ENCODE measurements around the gene DAB1.

The DAB1 gene

GRCh38 chr1:57311006-57311405 is 112.9 kb downstream of the DAB1 start:
- no peak for DNase-seq

- no peak for DNase-seq
Measured at GRCh38 chr1:57309630-57310029, 114.2 kb downstream of the DAB1 start.

GRCh38 chr1:57307392-57308170 is 116.3 kb downstream of the DAB1 start:
- DNase-seq: peak; percentile 66

- no peak for DNase-seq
Measured at GRCh38 chr1:57304591-57304990, 119.3 kb downstream of the DAB1 start.

- DNase-seq: no peak
Measured at GRCh38 chr1:57302812-57303596, 120.9 kb downstream of the DAB1 start.

- no peak for DNase-seq
Measured at GRCh38 chr1:57300186-57300585, 123.7 kb downstream of the DAB1 start.

- DNase-seq: no peak
Measured at GRCh38 chr1:57296726-57297250, 127.1 kb downstream of the DAB1 start.

- DNase-seq: no peak
Measured at GRCh38 chr1:57295326-57295725, 128.5 kb downstream of the DAB1 start.

- no peak for DNase-seq
Measured at GRCh38 chr1:57294177-57294576, 129.7 kb downstream of the DAB1 start.

- no peak for DNase-seq
Measured at GRCh38 chr1:57293214-57293613, 130.6 kb downstream of the DAB1 start.

GRCh38 chr1:57289781-57290180 is 134.1 kb downstream of the DAB1 start:
- DNase-seq: no peak

GRCh38 chr1:57285992-57286391 is 137.9 kb downstream of the DAB1 start:
- no peak for DNase-seq

GRCh38 chr1:57282411-57282810 is 141.4 kb downstream of the DAB1 start:
- no peak for DNase-seq

- DNase-seq: no peak
Measured at GRCh38 chr1:57281324-57281723, 142.5 kb downstream of the DAB1 start.

GRCh38 chr1:57279909-57280666 is 143.8 kb downstream of the DAB1 start:
- DNase-seq: no peak

GRCh38 chr1:57278558-57278957 is 145.3 kb downstream of the DAB1 start:
- no peak for DNase-seq

- DNase-seq: no peak
Measured at GRCh38 chr1:57277681-57278080, 146.2 kb downstream of the DAB1 start.

- no peak for DNase-seq
Measured at GRCh38 chr1:57276918-57277317, 146.9 kb downstream of the DAB1 start.

GRCh38 chr1:57272601-57273000 is 151.3 kb downstream of the DAB1 start:
- DNase-seq: no peak

GRCh38 chr1:57272150-57272549 is 151.7 kb downstream of the DAB1 start:
- no peak for DNase-seq

- no peak for DNase-seq
Measured at GRCh38 chr1:57270927-57271698, 152.7 kb downstream of the DAB1 start.

- no peak for DNase-seq
Measured at GRCh38 chr1:57269630-57270225, 154.1 kb downstream of the DAB1 start.
